AG09309 (cell line): ENCODE data around the gene RNF20.
A peak's percentile ranks its signal among the peaks of the same experiment; 100 is the strongest.

Source experiments
- DNase-seq: peaks from one replicate; pipeline ENCODE4 v3.0.0-alpha.2; 2010; ENCODE audit warnings: low read depth
- H3K4me3 ChIP-seq: 2 replicates; pipeline ENCODE4 v1.5.1; 2011; ENCODE audit warnings: mild to moderate bottlenecking, low read depth, low read length, moderate library complexity; ENCODE audit not compliant: control insufficient read depth
- CTCF ChIP-seq: IDR thresholded peaks from 2 replicates; pipeline ENCODE4 v1.5.1; 2011; ENCODE audit warnings: mild to moderate bottlenecking, low read depth, low read length, inconsistent platforms; ENCODE audit not compliant: insufficient read depth, control insufficient read depth; ENCODE audit errors: missing control alignments

Gene RNF20

GRCh38 chr9:101571114-101571513 is 37.5 kb downstream of the RNF20 start:
- no peak for TF ChIP-seq CTCF
- no peak overlapping the region for H3K4me3 ChIP-seq
- no peak for DNase-seq

- H3K4me3 ChIP-seq, result no peak overlapping the region
- no peak for DNase-seq
- TF ChIP-seq CTCF, result no peak
Measured at GRCh38 chr9:101572316-101572715, 38.7 kb downstream of the RNF20 start.

GRCh38 chr9:101574731-101575333 is 41.2 kb downstream of the RNF20 start:
- no peak overlapping the region for H3K4me3 ChIP-seq
- no peak for TF ChIP-seq CTCF
- DNase-seq, result no peak

- H3K4me3 ChIP-seq, result no peak overlapping the region
- DNase-seq, result no peak
- TF ChIP-seq CTCF, result no peak
Measured at GRCh38 chr9:101578378-101578777, 44.7 kb downstream of the RNF20 start.

GRCh38 chr9:101579711-101580545 is 46.3 kb downstream of the RNF20 start:
- TF ChIP-seq CTCF, result no peak
- no peak for DNase-seq
- H3K4me3 ChIP-seq, result no peak overlapping the region

- TF ChIP-seq CTCF, result no peak
- DNase-seq, result peak; percentile 87
Measured at GRCh38 chr9:101582553-101582952, 48.9 kb downstream of the RNF20 start.

More at GRCh38 chr9:101582553-101582952, 48.9 kb downstream of the RNF20 start:
- no peak overlapping the region for H3K4me3 ChIP-seq
